SK-N-MC (cell line): ENCODE measurements around the gene LDLRAD3.

ENCODE experiments used
- EZH2 ChIP-seq: fragments of 200-600 bp; sonication (generic); IDR thresholded peaks from one replicate; pipeline ENCODE4 v1.6.1; 2017; ENCODE audit warnings: antibody characterized with exemption
- FOXP2 ChIP-seq: optimal IDR thresholded peaks from 2 replicates; pipeline ENCODE3; 2011; ENCODE audit warnings: mild to moderate bottlenecking, moderate library complexity; ENCODE audit not compliant: insufficient read depth; ENCODE audit errors: extremely low read length, control extremely low read depth

DNA sequence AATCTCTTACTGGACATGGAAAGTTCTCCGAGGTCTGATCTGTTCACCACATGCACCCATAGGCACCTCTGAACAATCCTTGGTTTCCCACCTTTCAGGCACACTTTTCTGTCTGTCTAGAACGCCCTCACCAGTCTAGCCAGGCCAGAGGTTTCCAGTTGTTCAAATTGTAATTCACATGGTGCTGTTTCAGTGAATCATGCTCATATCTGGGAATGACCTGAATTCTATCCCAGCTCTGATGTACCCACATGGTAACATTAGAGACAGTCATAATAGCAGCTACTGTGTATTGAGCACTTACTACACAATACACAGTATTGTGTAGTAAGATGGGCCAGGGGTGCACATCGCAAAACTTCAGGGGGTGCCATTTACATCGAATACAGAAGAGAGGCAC lies 207.1 kb downstream of the LDLRAD3 start:
- TF ChIP-seq FOXP2 = no peak
- no peak for TF ChIP-seq EZH2
